Measurements from ENCODE around the gene MED26. TPM values are rescaled to one million over a fixed set of nuclear protein-coding genes. Genes with fewer than 3 reads are reported as not detected.

The MED26 gene
- total RNA-seq, 1 donor from 2014 or later = 15.0 TPM

DNA sequence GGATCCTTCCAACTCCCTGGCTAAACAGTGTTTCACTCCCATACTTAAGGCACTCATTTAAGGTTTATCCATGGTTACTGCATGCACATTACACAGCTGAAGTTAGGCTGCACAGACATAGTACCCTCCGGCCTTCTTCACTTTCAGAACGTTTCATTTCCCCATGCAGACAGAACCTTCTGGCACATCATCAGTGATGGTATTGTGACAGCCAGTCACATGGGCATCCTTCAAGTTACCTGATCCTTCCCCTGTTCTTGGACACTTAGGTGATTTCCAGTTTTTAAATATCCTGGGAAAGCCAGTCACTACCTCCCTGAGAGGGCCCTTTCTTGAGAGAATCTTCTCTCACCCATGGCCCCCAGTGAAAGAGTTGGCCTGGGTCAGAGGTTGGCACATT, 22.8 kb upstream of the MED26 start:
- H3K36me3 Mint-ChIP-seq (ENCODE audit: low read depth, unreplicated experiment) = peaks cover 18% of the 10 kb centered on the region
- Histone ChIP-seq H3K36me3 (ENCODE audit: insufficient read depth, low read length) (peaks cover 45% of the 10 kb centered on the region), H3K27ac (ENCODE audit: low read depth, low read length) (no peak overlapping the region), H2AFZ (ENCODE audit: low read depth, low read length) (no peak overlapping the region), H3K27me3 (ENCODE audit: insufficient read depth, low read length) (no peaks in the 10 kb centered on the region), H3K4me1 (ENCODE audit: insufficient read depth, low read length) (no peaks in the 10 kb centered on the region), H3K9me3 (ENCODE audit: insufficient read depth, low read depth, low read length) (no peaks in the 10 kb centered on the region), H4K20me1 (ENCODE audit: insufficient read depth, low read length) (peaks cover 56% of the 10 kb centered on the region), H3K4me3 (ENCODE audit: insufficient read depth, low read depth, low read length) (no peak overlapping the region), H3K79me2 (ENCODE audit: insufficient read depth, low read length) (peaks cover 27% of the 10 kb centered on the region), H3K4me2 (ENCODE audit: low read length) (no peak overlapping the region), H3K9ac (ENCODE audit: low read length) (no peak overlapping the region)
- no peak for TF ChIP-seq EZH2 (IDR thresholded peaks at IDR 0.05; ENCODE audit: insufficient read depth, low read length)
- TF ChIP-seq, protein P1, sequence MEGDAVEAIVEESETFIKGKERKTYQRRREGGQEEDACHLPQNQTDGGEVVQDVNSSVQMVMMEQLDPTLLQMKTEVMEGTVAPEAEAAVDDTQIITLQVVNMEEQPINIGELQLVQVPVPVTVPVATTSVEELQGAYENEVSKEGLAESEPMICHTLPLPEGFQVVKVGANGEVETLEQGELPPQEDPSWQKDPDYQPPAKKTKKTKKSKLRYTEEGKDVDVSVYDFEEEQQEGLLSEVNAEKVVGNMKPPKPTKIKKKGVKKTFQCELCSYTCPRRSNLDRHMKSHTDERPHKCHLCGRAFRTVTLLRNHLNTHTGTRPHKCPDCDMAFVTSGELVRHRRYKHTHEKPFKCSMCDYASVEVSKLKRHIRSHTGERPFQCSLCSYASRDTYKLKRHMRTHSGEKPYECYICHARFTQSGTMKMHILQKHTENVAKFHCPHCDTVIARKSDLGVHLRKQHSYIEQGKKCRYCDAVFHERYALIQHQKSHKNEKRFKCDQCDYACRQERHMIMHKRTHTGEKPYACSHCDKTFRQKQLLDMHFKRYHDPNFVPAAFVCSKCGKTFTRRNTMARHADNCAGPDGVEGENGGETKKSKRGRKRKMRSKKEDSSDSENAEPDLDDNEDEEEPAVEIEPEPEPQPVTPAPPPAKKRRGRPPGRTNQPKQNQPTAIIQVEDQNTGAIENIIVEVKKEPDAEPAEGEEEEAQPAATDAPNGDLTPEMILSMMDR (IDR thresholded peaks at IDR 0.05; ENCODE audit: insufficient read depth, low read depth, low read length) = no peak
- no peaks in the 10 kb centered on the region for H3K4me1 Mint-ChIP-seq (ENCODE audit: low read depth, unreplicated experiment)
- no peaks in the 10 kb centered on the region for H3K9me3 Mint-ChIP-seq (ENCODE audit: unreplicated experiment)
- H3K27ac Mint-ChIP-seq (ENCODE audit: unreplicated experiment) = no peak overlapping the region
- no peaks in the 10 kb centered on the region for H3K27me3 Mint-ChIP-seq (ENCODE audit: low read depth, unreplicated experiment)
- DNase-seq (ENCODE audit: low read depth) (no peak), FAIRE-seq (no peak)
- no peak overlapping the region for H3K4me3 Mint-ChIP-seq (ENCODE audit: unreplicated experiment)

DNA sequence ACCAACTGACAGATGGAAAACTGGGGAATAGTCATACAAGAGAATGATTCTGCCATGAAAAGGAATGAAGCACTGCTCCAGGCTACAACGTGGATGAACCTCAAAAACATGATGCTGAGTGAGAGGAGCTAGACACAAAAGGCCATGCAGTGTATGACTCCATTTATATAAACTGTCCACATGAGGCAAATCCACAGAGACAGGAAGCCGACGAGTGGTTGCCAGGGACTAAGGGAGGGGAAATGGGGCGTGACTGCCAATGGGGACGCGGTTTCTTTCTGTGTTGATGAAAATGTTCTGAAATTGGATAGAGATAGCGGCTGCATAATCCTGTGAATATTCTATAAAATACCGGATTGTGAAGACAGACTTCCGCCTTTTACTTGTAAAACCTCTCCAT, 21.7 kb upstream of the MED26 start:
- FAIRE-seq (no peak), DNase-seq (ENCODE audit: low read depth) (no peak)
- no peak overlapping the region for H2AFZ ChIP-seq (ENCODE audit: low read depth, low read length)
- Mint-ChIP-seq H3K27me3 (ENCODE audit: low read depth, unreplicated experiment) (no peaks in the 10 kb centered on the region), H3K36me3 (ENCODE audit: low read depth, unreplicated experiment) (peaks cover 20% of the 10 kb centered on the region), H3K27ac (ENCODE audit: unreplicated experiment) (no peak overlapping the region), H3K4me1 (ENCODE audit: low read depth, unreplicated experiment) (peaks cover 3% of the 10 kb centered on the region), H3K4me3 (ENCODE audit: unreplicated experiment) (no peak overlapping the region), H3K9me3 (ENCODE audit: unreplicated experiment) (no peaks in the 10 kb centered on the region)
- H3K27me3 ChIP-seq (ENCODE audit: insufficient read depth, low read length) = no peaks in the 10 kb centered on the region
- no peak overlapping the region for H3K4me3 ChIP-seq (ENCODE audit: insufficient read depth, low read depth, low read length)
- H3K9ac ChIP-seq (ENCODE audit: low read length) = no peak overlapping the region
- H3K36me3 ChIP-seq (ENCODE audit: insufficient read depth, low read length) = peaks cover 47% of the 10 kb centered on the region
- H3K9me3 ChIP-seq (ENCODE audit: insufficient read depth, low read depth, low read length) = no peaks in the 10 kb centered on the region
- H3K4me1 ChIP-seq (ENCODE audit: insufficient read depth, low read length) = no peaks in the 10 kb centered on the region
- H4K20me1 ChIP-seq (ENCODE audit: insufficient read depth, low read length) = peaks cover 54% of the 10 kb centered on the region
- no peak overlapping the region for H3K4me2 ChIP-seq (ENCODE audit: low read length)
- TF ChIP-seq, protein P1 (IDR thresholded peaks at IDR 0.05; ENCODE audit: insufficient read depth, low read depth, low read length) = no peak
- no peak for TF ChIP-seq EZH2 (IDR thresholded peaks at IDR 0.05; ENCODE audit: insufficient read depth, low read length)
- H3K27ac ChIP-seq (ENCODE audit: low read depth, low read length) = no peak overlapping the region
- peaks cover 25% of the 10 kb centered on the region for H3K79me2 ChIP-seq (ENCODE audit: insufficient read depth, low read length)

DNA sequence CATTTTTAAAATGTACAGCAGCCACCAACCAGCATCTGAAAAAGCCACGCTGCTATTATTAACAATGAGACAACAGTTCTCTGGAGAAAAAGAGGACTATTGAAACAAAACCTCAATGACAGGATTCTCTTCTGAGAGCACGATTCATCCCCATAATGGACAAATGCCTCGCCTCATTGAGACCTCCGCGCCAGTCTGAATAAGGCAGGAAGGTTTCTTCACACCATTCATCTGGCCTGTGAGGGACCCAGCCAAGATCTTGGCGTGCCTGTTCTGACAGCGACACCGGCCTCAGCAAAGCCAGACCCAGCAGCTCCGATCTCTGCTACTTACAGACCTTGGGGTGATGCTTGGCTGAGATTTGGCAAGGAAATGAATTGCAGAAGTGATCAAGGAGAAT, 17.1 kb upstream of the MED26 start:
- Histone ChIP-seq H3K9me3 (ENCODE audit: insufficient read depth, low read depth, low read length) (no peaks in the 10 kb centered on the region), H3K36me3 (ENCODE audit: insufficient read depth, low read length) (peaks cover 39% of the 10 kb centered on the region), H3K4me1 (ENCODE audit: insufficient read depth, low read length) (no peaks in the 10 kb centered on the region), H3K79me2 (ENCODE audit: insufficient read depth, low read length) (peaks cover 55% of the 10 kb centered on the region), H3K4me2 (ENCODE audit: low read length) (no peak overlapping the region), H3K27ac (ENCODE audit: low read depth, low read length) (no peak overlapping the region), H3K27me3 (ENCODE audit: insufficient read depth, low read length) (no peaks in the 10 kb centered on the region), H3K9ac (ENCODE audit: low read length) (no peak overlapping the region), H4K20me1 (ENCODE audit: insufficient read depth, low read length) (peaks cover 42% of the 10 kb centered on the region), H2AFZ (ENCODE audit: low read depth, low read length) (no peak overlapping the region), H3K4me3 (ENCODE audit: insufficient read depth, low read depth, low read length) (no peak overlapping the region)
- no peak overlapping the region for H3K4me3 Mint-ChIP-seq (ENCODE audit: unreplicated experiment)
- H3K27ac Mint-ChIP-seq (ENCODE audit: unreplicated experiment) = no peak overlapping the region
- peaks cover 13% of the 10 kb centered on the region for H3K36me3 Mint-ChIP-seq (ENCODE audit: low read depth, unreplicated experiment)
- FAIRE-seq = no peak
- no peak for DNase-seq (ENCODE audit: low read depth)
- TF ChIP-seq EZH2 (IDR thresholded peaks at IDR 0.05; ENCODE audit: insufficient read depth, low read length) = no peak
- TF ChIP-seq, protein P1 (IDR thresholded peaks at IDR 0.05; ENCODE audit: insufficient read depth, low read depth, low read length) = no peak
- H3K4me1 Mint-ChIP-seq (ENCODE audit: low read depth, unreplicated experiment) = peaks cover 3% of the 10 kb centered on the region
- no peaks in the 10 kb centered on the region for H3K9me3 Mint-ChIP-seq (ENCODE audit: unreplicated experiment)
- no peaks in the 10 kb centered on the region for H3K27me3 Mint-ChIP-seq (ENCODE audit: low read depth, unreplicated experiment)
